ENCODE measurements around the gene GALNT7.

GALNT7 gene

GRCh38 chr4:173325007-173325736, 156.6 kb downstream of the GALNT7 start:
- no peak for TF ChIP-seq Cebpa-rat (IDR thresholded peaks at IDR 0.05)
- Histone ChIP-seq H3K4me3 (no peak overlapping the region), H3K4me1 (peaks cover 4% of the 10 kb centered on the region), H3K27me3 (no peaks in the 10 kb centered on the region), H3K9me3 (no peaks in the 10 kb centered on the region), H3K27ac (no peak overlapping the region), H3K4me2 (no peak overlapping the region), H4K20me1 (peaks cover 1% of the 10 kb centered on the region; the same call in 1 of the 2 replicates), H3K9ac (no peak overlapping the region), H3K36me3 (peaks cover 67% of the 10 kb centered on the region)

DNA sequence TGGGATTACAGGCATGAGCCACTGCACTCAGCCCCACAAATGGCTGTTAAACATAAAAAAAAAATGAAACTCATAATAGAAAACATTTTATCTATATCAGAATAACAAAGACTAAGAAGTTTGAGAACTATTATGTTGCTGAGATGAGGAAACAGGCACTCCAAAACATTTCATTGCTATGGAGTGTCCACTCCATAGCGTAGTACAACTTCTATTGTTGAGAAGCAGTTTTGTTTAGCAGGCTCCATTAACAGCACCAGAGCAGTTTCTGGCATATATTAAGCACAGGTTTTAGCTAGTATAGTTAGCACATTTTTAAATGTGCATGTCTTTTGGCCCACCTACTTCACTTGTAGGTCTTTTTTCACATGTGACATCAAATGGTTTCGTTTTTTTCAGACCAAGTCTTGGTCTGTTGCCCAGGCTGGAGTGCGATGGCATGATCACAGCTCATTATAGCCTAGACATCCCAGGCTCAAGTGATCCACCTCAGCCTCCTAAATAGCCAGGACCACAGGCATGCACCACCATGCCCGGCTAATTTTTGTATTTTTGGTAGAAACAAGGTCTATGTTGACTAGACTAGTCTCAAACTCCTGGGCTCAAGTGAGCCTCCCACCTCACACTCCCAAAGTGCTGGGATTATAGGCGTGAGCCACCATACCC, 159.8 kb downstream of the GALNT7 start:
- TF ChIP-seq Cebpa-rat (IDR thresholded peaks at IDR 0.05), result no peak
- H3K27ac ChIP-seq, result no peak overlapping the region
- no peak overlapping the region for H3K4me3 ChIP-seq
- H3K9me3 ChIP-seq, result no peaks in the 10 kb centered on the region
- peaks cover 33% of the 10 kb centered on the region for H4K20me1 ChIP-seq
- H3K4me2 ChIP-seq, result no peak overlapping the region
- H3K4me1 ChIP-seq, result peaks cover 25% of the 10 kb centered on the region
- peaks cover 69% of the 10 kb centered on the region for H3K36me3 ChIP-seq
- no peaks in the 10 kb centered on the region for H3K27me3 ChIP-seq
- H3K9ac ChIP-seq, result no peak overlapping the region

DNA sequence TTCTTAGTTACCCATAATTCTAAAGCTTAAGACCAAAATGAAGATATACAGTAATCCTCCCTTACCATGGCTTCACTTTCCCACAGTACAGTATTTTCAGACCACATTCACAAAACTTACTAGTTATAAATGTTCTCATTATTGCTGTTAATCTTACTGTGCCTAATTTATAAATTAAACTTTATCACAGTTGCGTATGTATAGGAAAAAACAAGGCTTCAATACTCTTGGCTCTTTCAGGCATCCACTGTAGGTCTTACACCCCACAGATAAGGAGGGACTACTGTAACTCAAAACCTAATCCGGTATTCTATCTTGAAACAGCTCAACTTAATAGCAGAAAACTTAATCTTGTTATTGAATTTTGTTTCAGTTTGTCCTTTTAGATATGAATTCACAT, 162.0 kb downstream of the GALNT7 start:
- peaks cover 27% of the 10 kb centered on the region for H3K4me1 ChIP-seq
- 0 out of 2 replicates have a peak overlapping the region, but pooled peaks have one; percentile 13 for H3K27ac ChIP-seq
- peaks cover 63% of the 10 kb centered on the region for H3K36me3 ChIP-seq
- peaks cover 35% of the 10 kb centered on the region for H4K20me1 ChIP-seq
- H3K27me3 ChIP-seq, result no peaks in the 10 kb centered on the region
- no peak overlapping the region for H3K9ac ChIP-seq
- H3K4me2 ChIP-seq, result peak overlapping the region; percentile 54
- H3K4me3 ChIP-seq, result no peak overlapping the region
- TF ChIP-seq Cebpa-rat (IDR thresholded peaks at IDR 0.05), result no peak
- H3K9me3 ChIP-seq, result no peaks in the 10 kb centered on the region

DNA sequence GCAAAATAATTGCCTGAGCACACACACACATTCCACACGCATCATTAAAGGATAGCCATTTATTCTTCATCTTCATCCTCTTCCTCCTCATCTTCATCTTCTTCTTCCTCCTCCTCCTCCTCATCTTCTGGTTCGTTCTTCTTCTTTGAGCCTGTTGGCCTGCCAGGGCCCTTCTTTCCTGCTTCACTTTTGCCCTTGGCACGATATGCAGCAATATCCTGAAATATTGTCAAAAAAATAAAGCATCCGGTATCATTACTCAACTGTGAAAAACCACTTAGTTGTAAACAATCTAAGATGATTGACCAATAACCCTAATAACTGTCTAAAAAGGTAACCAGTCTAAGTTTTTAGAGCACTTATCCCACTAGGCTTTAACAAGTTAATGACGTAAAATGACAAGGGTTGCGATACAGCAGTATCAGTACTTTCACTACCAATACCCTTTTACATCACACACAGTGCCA, 163.4 kb downstream of the GALNT7 start:
- Histone ChIP-seq H3K9me3 (no peaks in the 10 kb centered on the region), H3K4me3 (peak overlapping the region; percentile 99), H3K36me3 (peaks cover 51% of the 10 kb centered on the region), H3K4me1 (peaks cover 39% of the 10 kb centered on the region), H3K27ac (0 out of 2 replicates have a peak overlapping the region, but pooled peaks have one; percentile 99), H3K4me2 (peak overlapping the region; percentile 79), H4K20me1 (peaks cover 35% of the 10 kb centered on the region), H3K9ac (peak overlapping the region; percentile 100), H3K27me3 (no peaks in the 10 kb centered on the region)
- TF ChIP-seq Cebpa-rat (IDR thresholded peaks at IDR 0.05), result no peak

- no peak for TF ChIP-seq Cebpa-rat (IDR thresholded peaks at IDR 0.05)
Measured at GRCh38 chr4:173332963-173333657, 164.5 kb downstream of the GALNT7 start.

DNA sequence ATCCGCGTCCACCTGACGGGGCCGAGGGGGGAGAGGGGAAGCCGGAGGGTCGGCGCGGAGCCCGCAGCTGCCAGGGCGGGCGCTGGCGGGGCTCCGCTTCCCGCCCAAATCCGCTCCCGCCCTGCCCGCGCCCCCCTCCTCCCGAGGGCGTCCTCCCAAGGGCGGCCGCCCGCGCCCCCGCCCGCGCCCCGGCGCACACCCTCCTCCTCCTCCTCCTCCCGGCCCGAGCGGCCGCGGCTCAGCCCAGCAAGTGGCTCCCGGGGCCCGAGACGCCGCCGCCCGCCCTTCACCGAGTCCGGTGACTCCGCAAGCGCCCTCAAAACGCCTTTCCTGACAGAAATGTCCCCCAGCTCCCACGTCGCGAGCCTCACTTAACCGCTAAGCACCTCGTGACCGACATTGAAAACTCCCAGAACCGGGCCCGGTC, 165.1 kb downstream of the GALNT7 start:
- Histone ChIP-seq H3K9ac (peak overlapping the region; percentile 100), H3K4me2 (peak overlapping the region; percentile 79), H3K36me3 (peaks cover 40% of the 10 kb centered on the region), H3K27me3 (no peaks in the 10 kb centered on the region), H3K4me1 (peaks cover 48% of the 10 kb centered on the region), H3K9me3 (no peaks in the 10 kb centered on the region), H4K20me1 (peaks cover 35% of the 10 kb centered on the region), H3K4me3 (peak overlapping the region; percentile 99), H3K27ac (peak overlapping the region; percentile 99)
- TF ChIP-seq Cebpa-rat (IDR thresholded peaks at IDR 0.05), result no peak

More at GRCh38 chr4:173332963-173333657, 164.5 kb downstream of the GALNT7 start:
- peaks cover 46% of the 10 kb centered on the region for H3K36me3 ChIP-seq
- H4K20me1 ChIP-seq, result peaks cover 35% of the 10 kb centered on the region
- H3K27me3 ChIP-seq, result no peaks in the 10 kb centered on the region
- H3K4me2 ChIP-seq, result peak overlapping the region; percentile 79
- peak overlapping the region; percentile 100 for H3K9ac ChIP-seq
- peak overlapping the region; percentile 99 for H3K4me3 ChIP-seq
- H3K9me3 ChIP-seq, result no peaks in the 10 kb centered on the region
- H3K4me1 ChIP-seq, result peaks cover 48% of the 10 kb centered on the region
- peak overlapping the region; percentile 99 for H3K27ac ChIP-seq

DNA sequence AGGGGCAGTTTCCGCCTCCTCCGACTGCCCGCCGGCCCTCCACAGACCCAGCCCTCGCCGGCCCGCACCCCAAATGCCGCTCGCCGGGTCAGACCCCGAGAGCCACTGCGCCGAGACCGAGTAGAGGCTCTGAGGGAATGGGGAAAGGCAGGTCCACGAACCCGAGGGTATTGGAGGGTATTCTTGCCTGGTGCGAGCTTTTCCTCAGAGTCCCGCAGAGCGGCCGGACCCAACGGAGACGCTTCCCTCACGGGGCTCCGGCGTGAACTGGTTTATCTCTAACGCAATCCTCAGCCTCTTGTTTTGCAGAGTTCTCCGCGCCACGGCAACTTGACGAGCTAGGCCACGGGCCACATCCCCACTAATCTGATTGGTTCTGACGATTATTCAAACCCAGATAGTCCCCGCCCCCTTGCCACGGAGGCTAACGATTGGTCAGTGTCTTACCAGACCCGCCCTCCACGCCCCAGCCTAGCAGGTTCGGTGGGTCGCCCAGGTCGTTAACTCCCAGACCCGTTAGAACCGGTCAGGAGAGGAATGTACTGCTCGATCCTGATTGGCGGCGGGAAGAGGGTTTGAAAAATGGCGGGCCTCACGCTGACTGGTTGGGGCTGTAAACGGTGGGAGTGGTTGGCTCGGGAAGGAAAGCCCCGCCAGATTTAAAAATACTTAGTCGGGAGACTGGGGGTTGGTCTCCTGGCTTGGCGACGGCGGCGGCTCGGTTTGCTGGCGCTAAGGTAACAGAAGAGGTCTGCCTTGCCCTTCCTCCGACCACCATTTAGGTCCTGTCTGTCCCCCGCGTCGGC, 165.7 kb downstream of the GALNT7 start, which contains the start of gene HMGB2:
Gene HMGB2, minus strand, starts transcription at position 274 of the 806 bp plus-strand sequence. CDS start 709 bp downstream, outside the sequence.
- peaks cover 34% of the 10 kb centered on the region for H3K36me3 ChIP-seq
- H3K9ac ChIP-seq, result peak within 1 kb of the TSS; percentile 100
- peak within 1 kb of the TSS; percentile 99 for H3K4me3 ChIP-seq
- no peak for TF ChIP-seq Cebpa-rat (IDR thresholded peaks at IDR 0.05)
- H3K27ac ChIP-seq, result peak within 1 kb of the TSS; percentile 99
- H4K20me1 ChIP-seq, result peaks cover 35% of the 10 kb centered on the region
- H3K4me1 ChIP-seq, result peaks cover 48% of the 10 kb centered on the region
- H3K9me3 ChIP-seq, result no peaks in the 10 kb centered on the region
- H3K27me3 ChIP-seq, result no peaks in the 10 kb centered on the region
- peak within 1 kb of the TSS; percentile 84 for H3K4me2 ChIP-seq

GRCh38 chr4:173334891-173335752, 166.5 kb downstream of the GALNT7 start:
- Histone ChIP-seq H3K4me1 (peaks cover 45% of the 10 kb centered on the region), H3K9me3 (no peaks in the 10 kb centered on the region), H3K9ac (peak overlapping the region; percentile 100), H3K27ac (peak overlapping the region; percentile 97), H3K36me3 (peaks cover 26% of the 10 kb centered on the region), H4K20me1 (peaks cover 34% of the 10 kb centered on the region), H3K27me3 (no peaks in the 10 kb centered on the region), H3K4me2 (peak overlapping the region; percentile 84), H3K4me3 (peak overlapping the region; percentile 99)
- TF ChIP-seq Cebpa-rat (IDR thresholded peaks at IDR 0.05), result no peak
